Rectal smooth muscle tissue (tissue), 1 donor: ENCODE data around the gene ZBTB20.

Source experiments
- H3K27ac ChIP-seq: one replicate; pipeline ENCODE4 v1.7.0; 2013; ENCODE audit warnings: low read depth, low read length, inconsistent platforms
- H3K27me3 ChIP-seq: one replicate; pipeline ENCODE4 v1.7.0; 2013; ENCODE audit warnings: low read length; ENCODE audit not compliant: control insufficient read depth, insufficient read depth
- H3K36me3 ChIP-seq: one replicate; pipeline ENCODE4 v1.7.0; 2013; ENCODE audit warnings: low read length; ENCODE audit not compliant: control insufficient read depth, insufficient read depth
- H3K4me1 ChIP-seq: one replicate; pipeline ENCODE4 v1.7.0; 2013; ENCODE audit warnings: low read length; ENCODE audit not compliant: control insufficient read depth, insufficient read depth
- H3K4me3 ChIP-seq: one replicate; pipeline ENCODE4 v1.7.0; 2013; ENCODE audit warnings: low read length
- H3K9ac ChIP-seq: one replicate; pipeline ENCODE4 v1.7.0; 2013; ENCODE audit warnings: low read length

Gene ZBTB20

DNA sequence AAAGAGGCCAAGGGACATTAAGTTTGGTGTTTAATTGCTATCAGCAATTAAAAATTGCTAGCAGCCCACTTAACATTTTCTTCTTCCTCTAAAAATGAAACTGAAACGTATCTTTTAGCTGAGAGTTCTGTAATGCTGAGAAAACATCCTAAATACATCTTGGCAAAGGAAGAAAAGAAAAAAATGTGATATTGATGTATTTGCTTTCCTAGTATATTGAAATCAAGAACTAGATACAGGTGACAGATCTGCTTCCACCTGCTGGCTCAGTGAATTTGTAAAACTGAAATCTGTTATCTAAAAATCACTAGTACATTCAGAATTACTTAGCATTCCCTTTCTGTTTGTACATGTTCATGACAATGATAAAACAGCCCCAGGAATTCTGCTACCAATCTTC lies 283.2 kb downstream of the ZBTB20 start:
- no peak overlapping the region for H3K9ac ChIP-seq
- no peak overlapping the region for H3K4me3 ChIP-seq
- no peaks in the 10 kb centered on the region for H3K4me1 ChIP-seq
- H3K27me3 ChIP-seq, result no peaks in the 10 kb centered on the region
- no peak overlapping the region for H3K27ac ChIP-seq
- no peaks in the 10 kb centered on the region for H3K36me3 ChIP-seq

GRCh38 chr3:114861666-114862065 lies 285.4 kb downstream of the ZBTB20 start:
- no peaks in the 10 kb centered on the region for H3K27me3 ChIP-seq
- H3K4me3 ChIP-seq, result no peak overlapping the region
- H3K27ac ChIP-seq, result no peak overlapping the region
- no peak overlapping the region for H3K9ac ChIP-seq
- no peaks in the 10 kb centered on the region for H3K4me1 ChIP-seq
- no peaks in the 10 kb centered on the region for H3K36me3 ChIP-seq

DNA sequence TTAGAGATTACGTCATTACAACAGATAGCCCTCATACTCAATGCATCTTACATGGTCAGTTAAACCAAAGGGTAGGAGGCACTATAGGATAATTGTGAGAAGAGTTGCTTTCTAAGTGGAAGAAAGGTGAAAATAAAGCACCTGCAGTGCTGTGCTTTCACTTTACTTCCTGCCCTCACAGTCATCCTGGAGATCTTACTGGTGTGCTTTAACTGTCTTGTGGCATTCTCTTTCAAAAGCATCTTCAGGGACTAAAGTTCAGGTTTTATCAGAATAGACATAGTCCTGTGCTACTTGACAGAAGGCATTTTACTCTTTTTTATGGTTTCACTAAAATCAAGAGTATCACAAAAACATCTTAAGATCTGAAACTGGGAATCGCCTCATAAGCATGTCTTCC lies 286.6 kb downstream of the ZBTB20 start:
- H3K4me3 ChIP-seq, result no peak overlapping the region
- no peaks in the 10 kb centered on the region for H3K36me3 ChIP-seq
- no peak overlapping the region for H3K9ac ChIP-seq
- no peaks in the 10 kb centered on the region for H3K27me3 ChIP-seq
- H3K27ac ChIP-seq, result no peak overlapping the region
- H3K4me1 ChIP-seq, result no peaks in the 10 kb centered on the region

GRCh38 chr3:114858329-114858728 lies 288.8 kb downstream of the ZBTB20 start:
- Histone ChIP-seq H3K4me1 (no peaks in the 10 kb centered on the region), H3K4me3 (no peak overlapping the region), H3K36me3 (no peaks in the 10 kb centered on the region), H3K27me3 (no peaks in the 10 kb centered on the region), H3K9ac (no peak overlapping the region), H3K27ac (no peak overlapping the region)

- Histone ChIP-seq H3K27me3 (no peaks in the 10 kb centered on the region), H3K9ac (no peak overlapping the region), H3K4me3 (no peak overlapping the region), H3K4me1 (no peaks in the 10 kb centered on the region), H3K36me3 (no peaks in the 10 kb centered on the region), H3K27ac (no peak overlapping the region)
Observed at GRCh38 chr3:114857299-114857701, 289.8 kb downstream of the ZBTB20 start.

DNA sequence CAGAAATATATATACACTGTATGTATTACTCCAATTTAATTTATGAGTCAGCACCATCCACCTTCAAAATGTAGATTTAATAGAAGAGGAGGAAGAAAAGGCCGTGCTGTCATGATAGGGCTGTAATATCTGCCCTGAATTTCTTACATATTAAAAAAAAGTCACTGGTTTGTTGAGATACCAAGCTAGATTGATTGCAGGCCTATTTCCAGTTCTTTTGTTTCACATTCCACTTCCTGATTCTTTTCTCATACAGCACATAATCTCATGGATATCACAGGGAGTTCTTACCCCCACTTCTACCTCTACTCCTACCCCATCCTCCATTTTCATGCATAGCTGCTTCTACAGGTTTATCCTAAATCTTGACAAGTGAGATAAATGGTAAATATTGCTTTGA lies 290.3 kb downstream of the ZBTB20 start:
- H3K27ac ChIP-seq, result no peak overlapping the region
- H3K4me1 ChIP-seq, result no peaks in the 10 kb centered on the region
- no peak overlapping the region for H3K4me3 ChIP-seq
- no peak overlapping the region for H3K9ac ChIP-seq
- H3K27me3 ChIP-seq, result no peaks in the 10 kb centered on the region
- H3K36me3 ChIP-seq, result no peaks in the 10 kb centered on the region

- H3K27me3 ChIP-seq, result no peaks in the 10 kb centered on the region
- H3K9ac ChIP-seq, result no peak overlapping the region
- H3K27ac ChIP-seq, result no peak overlapping the region
- H3K36me3 ChIP-seq, result no peaks in the 10 kb centered on the region
- no peaks in the 10 kb centered on the region for H3K4me1 ChIP-seq
- no peak overlapping the region for H3K4me3 ChIP-seq
Observed at GRCh38 chr3:114855839-114856238, 291.2 kb downstream of the ZBTB20 start.

DNA sequence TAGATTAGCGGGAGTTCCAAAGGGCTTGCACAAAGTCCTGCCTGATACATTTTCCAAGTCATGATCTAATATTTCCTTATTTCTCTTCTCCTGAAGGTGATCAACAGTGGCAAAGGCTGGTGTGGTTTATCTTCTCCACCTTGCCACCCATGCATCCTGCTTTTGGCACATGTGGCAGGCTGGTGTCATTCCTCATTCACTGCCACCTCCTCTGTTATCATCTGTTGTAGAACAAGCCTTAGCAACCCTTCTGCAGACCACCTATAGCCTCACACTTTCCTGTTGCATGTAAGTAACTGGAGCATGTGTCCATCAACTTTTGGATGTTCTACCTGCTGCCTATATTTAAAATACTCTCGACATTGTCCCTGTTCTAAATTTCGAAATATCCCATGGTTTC lies 294.1 kb downstream of the ZBTB20 start:
- Histone ChIP-seq H3K4me3 (no peak overlapping the region), H3K27ac (no peak overlapping the region), H3K4me1 (peaks cover 7% of the 10 kb centered on the region), H3K36me3 (no peaks in the 10 kb centered on the region), H3K27me3 (no peaks in the 10 kb centered on the region), H3K9ac (no peak overlapping the region)

DNA sequence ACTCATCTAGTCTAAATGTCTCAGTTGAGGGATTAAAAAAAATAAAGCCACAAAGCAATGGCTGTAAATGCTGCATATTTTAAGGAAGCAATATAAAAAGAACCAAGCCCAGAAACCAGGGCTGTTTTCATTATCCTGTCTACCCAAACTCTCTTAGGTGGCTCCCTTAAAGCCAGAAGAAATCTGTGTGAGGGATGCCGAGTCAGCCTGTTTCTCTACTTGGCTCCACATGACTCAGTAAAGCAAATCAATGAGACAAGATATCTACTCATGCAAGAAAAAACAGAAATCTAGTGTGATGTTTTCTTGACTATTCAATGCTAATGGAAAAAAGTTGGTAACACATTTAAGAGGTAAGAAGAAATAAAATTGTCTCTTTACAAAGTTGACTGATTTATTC lies 296.2 kb downstream of the ZBTB20 start:
- Histone ChIP-seq H3K27ac (no peak overlapping the region), H3K4me1 (peaks cover 19% of the 10 kb centered on the region), H3K9ac (no peak overlapping the region), H3K4me3 (no peak overlapping the region), H3K36me3 (no peaks in the 10 kb centered on the region), H3K27me3 (no peaks in the 10 kb centered on the region)

DNA sequence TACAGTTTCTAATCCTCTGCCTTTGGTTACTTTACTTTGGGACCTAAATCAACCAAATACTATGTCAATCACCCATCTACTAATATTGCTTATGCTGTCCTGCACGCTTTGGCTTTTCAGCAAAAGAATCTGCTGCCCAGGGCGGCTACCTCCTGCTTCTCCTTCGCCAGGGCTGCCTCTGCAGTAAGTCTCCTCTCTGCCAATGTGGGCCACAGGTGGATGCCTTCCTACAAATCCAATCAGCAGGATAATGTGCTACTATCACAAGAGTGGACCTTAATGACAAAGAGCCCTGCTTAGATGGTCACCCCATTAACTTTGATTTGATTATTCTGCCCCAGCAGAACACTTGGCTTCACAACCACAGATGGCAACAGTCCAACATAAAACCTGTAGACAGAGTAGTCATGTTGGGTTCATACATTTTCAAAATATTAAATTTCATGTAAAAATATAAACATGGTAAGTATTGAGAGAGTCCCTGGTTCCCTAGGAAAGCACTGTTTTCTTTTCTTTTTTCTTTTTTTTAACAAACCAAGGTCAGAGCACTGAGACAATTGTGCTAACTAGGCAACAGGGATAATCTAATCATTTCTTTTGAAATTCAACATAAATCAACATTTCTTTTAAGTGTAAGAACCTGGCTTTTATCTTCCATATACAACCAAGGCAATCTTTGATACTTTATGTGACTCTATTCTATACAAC lies 298.3 kb downstream of the ZBTB20 start:
- H3K4me3 ChIP-seq, result no peak overlapping the region
- H3K36me3 ChIP-seq, result no peaks in the 10 kb centered on the region
- H3K4me1 ChIP-seq, result peaks cover 19% of the 10 kb centered on the region
- no peak overlapping the region for H3K9ac ChIP-seq
- H3K27ac ChIP-seq, result no peak overlapping the region
- no peaks in the 10 kb centered on the region for H3K27me3 ChIP-seq

DNA sequence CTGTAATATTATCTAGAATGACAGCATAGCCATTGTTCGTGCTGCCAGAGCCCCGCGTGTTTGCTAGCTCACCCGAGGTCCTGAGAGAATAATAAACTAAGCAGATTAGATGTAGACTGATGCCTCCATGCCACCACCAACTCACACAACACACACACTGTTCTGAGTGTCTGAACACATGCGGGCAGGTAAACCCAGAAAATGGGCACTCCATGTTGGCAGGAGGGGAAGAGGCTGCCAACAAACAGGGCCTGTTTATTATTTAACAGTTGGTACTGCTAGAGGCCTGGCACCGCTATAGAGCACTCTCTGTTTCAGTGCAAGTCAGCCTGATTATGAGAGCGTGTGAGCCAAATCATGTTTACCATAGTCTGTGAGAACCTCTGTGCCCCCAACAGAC lies 299.0 kb downstream of the ZBTB20 start:
- Histone ChIP-seq H3K4me3 (no peak overlapping the region), H3K27me3 (no peaks in the 10 kb centered on the region), H3K9ac (no peak overlapping the region), H3K27ac (peak overlapping the region; percentile 26), H3K36me3 (no peaks in the 10 kb centered on the region), H3K4me1 (peaks cover 19% of the 10 kb centered on the region)

DNA sequence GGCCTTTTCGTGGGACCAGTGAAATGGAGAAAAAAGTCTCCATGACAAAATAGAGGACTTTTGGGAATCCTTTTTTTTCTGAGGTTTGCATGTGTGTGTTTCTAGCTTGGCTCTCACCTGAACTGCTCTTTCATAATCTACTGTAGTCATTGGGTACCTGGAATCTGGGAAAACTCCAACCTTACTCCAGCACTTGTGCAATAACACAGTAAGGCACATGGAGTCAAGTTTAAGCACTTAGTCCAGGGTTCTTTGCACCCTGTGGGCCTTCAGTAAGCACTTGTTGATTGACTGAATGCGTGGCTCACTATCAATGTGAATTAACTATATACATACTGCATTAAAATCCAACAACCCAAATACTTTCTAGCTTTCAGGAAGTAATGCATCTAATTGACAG lies 299.5 kb downstream of the ZBTB20 start:
- Histone ChIP-seq H3K4me1 (peaks cover 19% of the 10 kb centered on the region), H3K27ac (peak overlapping the region; percentile 26)

GRCh38 chr3:114846779-114847178 lies 300.3 kb downstream of the ZBTB20 start:
- no peaks in the 10 kb centered on the region for H3K27me3 ChIP-seq
- peak overlapping the region; percentile 26 for H3K27ac ChIP-seq
- peaks cover 19% of the 10 kb centered on the region for H3K4me1 ChIP-seq
- H3K36me3 ChIP-seq, result no peaks in the 10 kb centered on the region
- H3K9ac ChIP-seq, result no peak overlapping the region
- no peak overlapping the region for H3K4me3 ChIP-seq

More for the DNA sequence above, 299.5 kb downstream of the ZBTB20 start:
- Histone ChIP-seq H3K27me3 (no peaks in the 10 kb centered on the region), H3K36me3 (no peaks in the 10 kb centered on the region), H3K9ac (no peak overlapping the region), H3K4me3 (no peak overlapping the region)
